Right atrium auricular region (tissue), 2 donors: ENCODE measurements around the gene CAB39. TPM values are rescaled to one million over a fixed set of nuclear protein-coding genes. Genes with fewer than 3 reads are reported as not detected.

ENCODE experiments used
- DNase-seq: peaks from one replicate; pipeline ENCODE4 v3.0.0-alpha.2; 2019; ENCODE audit warnings: low spot score
- H3K27ac ChIP-seq, 2 donors: fragments of 200-600 bp; sonication (generic); 1 replicate in 1 of 2; 2 replicates in 1 of 2; pipeline ENCODE4 v1.5.1; 2016 to 2019
- H3K27me3 ChIP-seq, 2 donors: fragments of 200-600 bp; sonication (generic); one replicate each; pipeline versions ENCODE4 v1.5.1 to v1.6.0; 2017 to 2019
- H3K36me3 ChIP-seq: fragments of 200-600 bp; sonication (generic); one replicate; pipeline ENCODE4 v1.5.1; 2016
- H3K4me1 ChIP-seq, 2 donors: fragments of 200-600 bp; sonication (generic); one replicate each; pipeline versions ENCODE4 v1.5.1 to v1.6.0; 2017 to 2019
- H3K4me3 ChIP-seq, 2 donors: fragments of 200-600 bp; sonication (generic); 1 replicate in 1 of 2; 2 replicates in 1 of 2; pipeline ENCODE4 v1.5.1; 2017 to 2019; ENCODE audit warnings: mild to moderate bottlenecking in 1 of 2, moderate library complexity in 1 of 2
- H3K9me3 ChIP-seq, 2 donors: fragments of 200-600 bp; sonication (generic); one replicate each; pipeline ENCODE4 v1.5.1; 2019
- total RNA-seq, 2 donors: library from RNA; depleted of rRNA; stranded (reverse); fragments of >200 nt; gene quantifications; one replicate each; pipeline ENCODE4 v1.1.0, GENCODE V29; 2016
- TF ChIP-seq, protein P1 (sequence below), 2 donors: fragments of 200-600 bp; sonication (generic); IDR thresholded peaks; one replicate each; pipeline ENCODE4 v1.5.1; 2019; ENCODE audit warnings: antibody characterized with exemption in 2 of 2

The CAB39 gene
- total RNA-seq, 2 donors from 2014 or later, result 66.1 to 81.5 TPM

DNA sequence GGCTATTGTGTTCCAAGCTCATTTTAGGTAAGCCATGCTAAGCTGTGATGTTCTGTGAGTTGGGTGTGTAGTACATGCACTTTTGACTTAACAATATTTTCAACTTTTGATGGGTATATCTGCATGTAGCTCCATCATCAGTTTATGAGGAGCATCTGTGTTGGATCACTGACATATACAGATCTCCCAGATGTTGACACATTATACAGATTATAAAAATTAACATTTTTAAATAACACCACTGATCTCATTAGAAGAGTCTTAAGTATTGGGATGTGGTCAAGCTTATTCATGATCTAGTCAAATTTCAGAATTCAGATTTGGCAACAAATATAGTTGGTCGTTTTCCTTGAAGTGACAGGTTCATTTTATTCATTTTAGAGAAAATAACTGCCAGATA, 51.7 kb downstream of the CAB39 start:
- H3K27ac ChIP-seq, result no peak overlapping the region
- no peaks in the 10 kb centered on the region for H3K27me3 ChIP-seq
- no peak for DNase-seq
- H3K9me3 ChIP-seq, result no peaks in the 10 kb centered on the region
- peaks cover 0 to 14% of the 10 kb centered on the region in 2 donors for H3K4me1 ChIP-seq
- H3K36me3 ChIP-seq, result peaks cover 38% of the 10 kb centered on the region
- TF ChIP-seq, protein P1, sequence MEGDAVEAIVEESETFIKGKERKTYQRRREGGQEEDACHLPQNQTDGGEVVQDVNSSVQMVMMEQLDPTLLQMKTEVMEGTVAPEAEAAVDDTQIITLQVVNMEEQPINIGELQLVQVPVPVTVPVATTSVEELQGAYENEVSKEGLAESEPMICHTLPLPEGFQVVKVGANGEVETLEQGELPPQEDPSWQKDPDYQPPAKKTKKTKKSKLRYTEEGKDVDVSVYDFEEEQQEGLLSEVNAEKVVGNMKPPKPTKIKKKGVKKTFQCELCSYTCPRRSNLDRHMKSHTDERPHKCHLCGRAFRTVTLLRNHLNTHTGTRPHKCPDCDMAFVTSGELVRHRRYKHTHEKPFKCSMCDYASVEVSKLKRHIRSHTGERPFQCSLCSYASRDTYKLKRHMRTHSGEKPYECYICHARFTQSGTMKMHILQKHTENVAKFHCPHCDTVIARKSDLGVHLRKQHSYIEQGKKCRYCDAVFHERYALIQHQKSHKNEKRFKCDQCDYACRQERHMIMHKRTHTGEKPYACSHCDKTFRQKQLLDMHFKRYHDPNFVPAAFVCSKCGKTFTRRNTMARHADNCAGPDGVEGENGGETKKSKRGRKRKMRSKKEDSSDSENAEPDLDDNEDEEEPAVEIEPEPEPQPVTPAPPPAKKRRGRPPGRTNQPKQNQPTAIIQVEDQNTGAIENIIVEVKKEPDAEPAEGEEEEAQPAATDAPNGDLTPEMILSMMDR (IDR thresholded peaks at IDR 0.05), result no peak
- no peak overlapping the region for H3K4me3 ChIP-seq

- H3K4me1 ChIP-seq, result no peaks in the 10 kb centered on the region
- H3K27ac ChIP-seq, result no peak overlapping the region
- TF ChIP-seq, protein P1 (IDR thresholded peaks at IDR 0.05), result no peak
- H3K27me3 ChIP-seq, result no peaks in the 10 kb centered on the region
- no peaks in the 10 kb centered on the region for H3K9me3 ChIP-seq
- H3K4me3 ChIP-seq, result no peak overlapping the region
- no peak for DNase-seq
- H3K36me3 ChIP-seq, result peaks cover 38% of the 10 kb centered on the region
These were observed 53.1 kb downstream of the CAB39 start for GRCh38 chr2:230765611-230766300.

DNA sequence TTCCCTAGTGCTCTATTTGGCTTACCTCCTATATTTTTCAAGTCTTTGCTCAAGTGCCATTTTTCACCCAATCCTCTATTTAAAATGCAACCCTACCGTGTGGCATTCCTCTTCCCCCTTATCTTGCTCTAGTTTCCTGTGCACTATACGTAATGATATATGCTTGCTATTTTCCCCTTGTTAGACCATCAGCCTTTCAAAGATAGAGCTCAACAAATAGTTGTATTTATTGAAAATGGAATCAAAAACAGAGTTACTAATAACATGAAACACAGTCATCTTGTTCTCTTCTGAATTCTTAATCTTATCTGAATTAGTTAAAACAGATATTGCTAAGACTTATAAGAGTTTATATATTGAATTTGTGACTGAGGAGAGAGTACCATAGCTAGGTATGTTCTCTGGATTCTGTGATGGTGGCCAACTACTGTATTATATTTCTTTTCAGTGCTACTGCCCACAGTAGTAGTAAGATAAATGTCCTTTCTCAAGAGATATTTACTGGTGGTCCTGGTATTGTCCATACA, 55.3 kb downstream of the CAB39 start:
- Histone ChIP-seq H3K36me3 (peaks cover 20% of the 10 kb centered on the region), H3K4me3 (no peak overlapping the region), H3K27ac (no peak overlapping the region), H3K4me1 (peaks cover 0 to under 1% of the 10 kb centered on the region in 2 donors), H3K27me3 (no peaks in the 10 kb centered on the region), H3K9me3 (no peaks in the 10 kb centered on the region)
- DNase-seq, result no peak
- TF ChIP-seq, protein P1 (IDR thresholded peaks at IDR 0.05), result no peak

DNA sequence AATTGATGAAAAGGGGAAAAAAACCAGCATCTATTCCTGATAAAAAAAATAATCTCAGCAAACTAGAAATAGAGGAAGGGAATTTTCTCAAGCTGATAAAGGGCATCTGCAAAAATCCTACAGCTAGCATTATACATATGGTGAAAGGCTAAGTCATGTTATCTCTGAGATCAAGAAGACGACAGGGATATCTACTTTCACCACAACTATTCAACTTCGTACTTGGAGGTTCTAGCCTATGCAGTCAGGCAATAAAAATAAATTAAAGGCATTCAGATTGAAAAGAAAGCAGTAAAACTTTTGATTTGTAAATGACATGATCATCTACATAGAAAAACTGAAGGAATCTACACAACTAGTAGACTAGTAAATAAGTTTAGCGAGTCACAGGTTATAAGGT, 58.2 kb downstream of the CAB39 start:
- TF ChIP-seq, protein P1 (IDR thresholded peaks at IDR 0.05), result no peak
- Histone ChIP-seq H3K27me3 (no peaks in the 10 kb centered on the region), H3K27ac (no peak overlapping the region), H3K36me3 (no peaks in the 10 kb centered on the region), H3K4me1 (peaks cover 0 to 28% of the 10 kb centered on the region in 2 donors), H3K9me3 (no peaks in the 10 kb centered on the region), H3K4me3 (no peak overlapping the region)
- no peak for DNase-seq

- no peak overlapping the region for H3K27ac ChIP-seq
- no peaks in the 10 kb centered on the region for H3K27me3 ChIP-seq
- no peaks in the 10 kb centered on the region for H3K9me3 ChIP-seq
- DNase-seq, result no peak
- TF ChIP-seq, protein P1 (IDR thresholded peaks at IDR 0.05), result no peak
- peaks cover 0 to 38% of the 10 kb centered on the region in 2 donors for H3K4me1 ChIP-seq
- H3K4me3 ChIP-seq, result no peak overlapping the region
- H3K36me3 ChIP-seq, result no peaks in the 10 kb centered on the region
These were observed 59.5 kb downstream of the CAB39 start for GRCh38 chr2:230772156-230772555.
